GM15510 (cell line): Measurements from ENCODE around the gene C9orf78.

Experiments used
- POLR2A ChIP-seq: IDR thresholded peaks from 3 replicates; pipeline ENCODE4 v1.6.1; 2011; ENCODE audit warnings: borderline replicate concordance; ENCODE audit not compliant: insufficient read length; ENCODE audit errors: extremely low read depth

Gene C9orf78, protein sequence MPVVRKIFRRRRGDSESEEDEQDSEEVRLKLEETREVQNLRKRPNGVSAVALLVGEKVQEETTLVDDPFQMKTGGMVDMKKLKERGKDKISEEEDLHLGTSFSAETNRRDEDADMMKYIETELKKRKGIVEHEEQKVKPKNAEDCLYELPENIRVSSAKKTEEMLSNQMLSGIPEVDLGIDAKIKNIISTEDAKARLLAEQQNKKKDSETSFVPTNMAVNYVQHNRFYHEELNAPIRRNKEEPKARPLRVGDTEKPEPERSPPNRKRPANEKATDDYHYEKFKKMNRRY

DNA sequence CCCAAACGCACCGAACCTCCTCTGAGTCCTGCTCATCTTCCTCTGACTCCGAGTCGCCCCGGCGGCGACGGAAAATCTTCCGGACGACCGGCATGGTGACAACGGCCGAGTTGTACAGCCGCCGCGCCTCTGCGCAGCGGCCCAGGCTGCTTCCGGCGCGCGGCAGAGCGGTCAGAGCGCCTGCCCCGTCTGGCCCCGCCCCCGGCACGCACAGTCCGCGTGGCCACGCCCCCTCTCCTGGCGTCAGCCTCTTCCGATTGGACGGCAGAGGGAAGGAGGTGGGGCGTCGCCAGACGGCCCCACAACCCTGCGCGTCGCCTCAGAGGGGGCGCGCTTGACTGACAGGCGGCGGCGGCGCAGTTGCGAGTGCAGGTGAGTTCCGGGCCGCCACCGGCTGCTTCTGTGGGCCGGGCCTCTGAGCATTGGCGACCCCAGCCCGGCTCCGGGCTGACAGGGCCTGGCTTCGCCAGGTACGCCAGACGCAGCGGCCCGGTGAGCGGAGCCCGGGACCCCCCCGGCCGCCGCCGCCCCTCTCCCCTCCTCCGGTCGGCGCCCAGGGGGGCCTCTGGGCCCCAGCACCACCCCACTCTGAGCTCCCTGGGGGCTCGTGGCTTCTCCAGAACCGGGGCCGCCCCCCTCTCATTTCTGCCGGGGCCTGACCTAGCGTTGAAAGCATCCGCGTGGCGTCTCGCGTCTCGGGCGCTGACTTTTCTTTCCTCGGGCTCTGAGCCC is at the start of gene C9orf78, which contains the start of gene USP20:
Gene C9orf78 (minus strand): TSS at position 148 of the 732 bp plus-strand sequence. CDS start 54 bp downstream, at position 94.
Gene USP20 (plus strand): TSS at position 331 of the 732 bp plus-strand sequence. CDS start 17,098 bp downstream, outside the sequence.
- peak; percentile 96 for TF ChIP-seq POLR2A

DNA sequence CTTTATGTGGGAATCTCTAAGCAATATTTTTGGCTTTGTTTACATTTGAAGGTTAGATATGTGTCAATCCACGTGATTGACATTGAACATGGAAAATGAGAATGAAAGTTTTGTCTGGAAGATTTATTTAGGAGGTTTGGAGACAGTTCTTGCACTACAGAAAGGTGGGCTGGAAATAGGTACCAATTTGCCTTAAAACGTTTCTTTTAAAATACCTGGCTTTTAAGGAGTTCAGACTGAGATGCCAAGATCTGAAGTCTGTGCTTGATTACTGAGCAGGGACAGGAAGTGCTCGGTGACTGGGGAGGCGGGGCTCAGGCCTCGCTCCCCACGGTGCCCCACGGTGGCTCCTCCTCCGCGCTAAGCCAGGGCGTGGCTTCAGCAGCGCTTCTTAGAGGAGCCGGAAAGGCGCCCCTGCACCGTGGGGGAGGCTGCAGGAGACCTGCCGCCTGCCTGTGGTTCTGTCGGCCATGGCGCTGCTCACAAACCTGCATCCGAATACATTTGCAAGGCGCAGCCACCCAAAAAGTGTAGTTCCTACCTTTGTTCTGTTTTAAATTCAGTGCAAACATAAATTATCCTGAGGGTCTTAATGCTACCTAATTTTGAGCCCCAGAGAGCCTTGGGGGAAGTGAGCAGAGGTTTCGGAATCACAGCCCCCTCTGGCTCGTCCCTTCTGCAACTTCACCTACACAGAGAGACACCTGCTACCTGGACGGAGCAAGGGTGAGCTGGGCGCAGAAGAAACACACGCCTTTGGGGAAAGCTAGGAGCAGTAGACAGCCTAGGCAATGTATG is 49.3 kb upstream of the C9orf78 start:
- peak; percentile 83 for TF ChIP-seq POLR2A

DNA sequence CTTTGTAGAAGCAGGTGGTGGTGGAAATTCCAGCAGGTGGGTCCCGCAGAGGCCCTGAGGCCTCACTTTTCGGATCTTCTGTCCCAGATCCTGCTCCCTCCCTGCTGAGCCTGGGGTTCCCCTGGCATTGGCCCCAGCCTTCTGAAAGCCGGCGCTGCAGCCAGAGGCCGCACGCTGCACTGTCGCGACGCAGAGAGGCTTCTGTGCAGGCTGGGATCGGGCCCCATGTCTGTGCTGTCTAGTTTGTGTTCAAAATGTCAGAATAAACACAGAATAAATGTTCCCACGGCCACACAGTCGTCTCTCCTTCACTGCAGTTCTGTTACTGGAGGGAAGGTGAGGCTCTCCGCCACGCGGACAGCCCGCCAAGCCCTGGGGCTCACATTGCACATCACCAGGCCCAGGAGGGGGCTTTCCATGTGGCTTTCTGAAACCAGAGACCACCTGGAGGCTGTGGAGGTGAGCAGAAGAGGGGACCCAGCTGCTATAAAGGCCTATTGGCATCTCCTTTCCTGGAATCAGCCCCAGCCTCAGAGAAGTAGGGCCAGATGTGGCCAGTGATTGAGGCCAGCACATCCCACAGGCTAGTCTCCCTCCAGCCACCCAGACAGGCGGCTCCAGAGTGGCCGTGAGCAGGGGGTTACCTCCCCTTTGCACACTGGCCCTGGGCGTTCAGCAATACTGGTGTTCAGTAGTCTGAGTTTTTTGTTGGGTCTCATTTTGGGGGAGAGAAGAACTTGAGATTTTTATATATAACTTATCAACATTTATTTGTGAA is 46.7 kb upstream of the C9orf78 start:
- no peak for TF ChIP-seq POLR2A

DNA sequence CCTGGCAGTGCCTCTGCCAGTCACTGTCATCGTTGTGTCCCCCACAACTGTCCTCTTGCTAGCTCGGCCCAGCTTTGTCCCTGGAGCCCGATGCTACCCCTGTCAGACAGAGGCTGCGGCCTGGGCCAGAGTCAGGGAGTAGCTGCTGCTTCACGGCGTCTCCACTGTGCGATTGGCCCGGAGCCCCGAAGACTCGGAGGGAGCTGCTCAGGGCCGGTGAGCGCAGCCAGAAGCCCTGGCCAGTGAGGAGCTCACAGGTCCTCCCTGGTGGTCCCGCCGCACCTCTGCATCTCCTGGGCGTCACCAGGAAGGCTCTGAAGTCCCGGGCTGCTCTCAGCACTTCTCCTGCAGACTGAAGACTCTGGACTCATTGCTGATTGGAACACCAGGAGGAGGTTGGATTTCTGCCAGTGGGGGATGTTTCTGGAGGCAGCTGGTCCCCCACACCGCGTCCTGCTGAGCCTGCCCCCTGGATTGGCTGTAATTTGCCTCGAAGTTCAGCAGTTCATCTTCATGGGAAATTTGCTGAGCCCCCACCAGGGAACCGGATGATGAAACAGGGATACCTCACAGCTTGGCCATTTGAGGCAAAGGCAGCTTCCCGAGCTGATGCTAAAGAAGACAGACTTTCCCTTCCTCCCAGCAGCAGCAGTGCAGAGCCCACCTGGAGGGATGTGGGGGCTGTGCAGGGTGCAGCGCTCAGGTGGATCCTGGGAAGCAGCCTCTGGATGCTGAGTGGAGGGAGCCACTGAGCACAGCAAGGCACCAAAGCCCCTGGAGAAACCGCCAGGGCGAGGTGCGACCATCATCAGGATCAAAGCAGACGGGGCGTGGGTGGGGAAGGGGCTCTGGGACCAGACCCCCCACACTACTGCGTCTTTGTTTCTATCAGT is 45.8 kb upstream of the C9orf78 start:
- TF ChIP-seq POLR2A, result no peak

DNA sequence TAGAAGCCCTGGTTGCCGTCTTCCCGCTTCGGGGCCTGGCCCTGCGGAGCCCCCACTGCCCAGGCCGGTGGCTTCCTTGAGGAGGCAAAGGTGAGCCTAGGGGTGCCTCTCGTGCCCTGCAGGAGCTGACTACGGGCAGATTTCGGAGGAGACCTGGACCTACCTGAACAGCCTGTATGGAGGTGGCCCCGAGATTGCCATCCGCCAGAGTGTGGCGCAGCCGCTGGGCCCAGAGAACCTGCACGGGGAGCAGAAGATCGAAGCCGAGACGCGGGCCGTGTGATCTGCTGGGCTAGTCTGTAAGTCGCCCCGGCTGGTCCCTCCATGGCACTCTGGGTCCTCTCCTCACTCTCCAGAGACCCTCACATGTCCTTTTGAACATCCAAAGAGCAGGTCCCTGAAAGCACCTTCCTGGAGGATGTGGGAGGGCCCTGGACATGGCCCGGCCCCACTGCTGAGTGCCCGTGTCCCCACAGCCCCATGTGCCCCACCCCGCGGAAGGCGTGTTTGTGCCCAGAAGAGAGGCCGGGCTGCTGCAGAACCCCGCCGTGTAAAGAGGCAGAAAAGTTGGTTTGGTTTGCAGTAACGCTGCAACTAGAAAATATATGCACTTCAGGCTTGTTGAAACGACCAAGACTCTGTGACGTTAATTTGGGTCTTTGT is 45.0 kb upstream of the C9orf78 start:
- no peak for TF ChIP-seq POLR2A

DNA sequence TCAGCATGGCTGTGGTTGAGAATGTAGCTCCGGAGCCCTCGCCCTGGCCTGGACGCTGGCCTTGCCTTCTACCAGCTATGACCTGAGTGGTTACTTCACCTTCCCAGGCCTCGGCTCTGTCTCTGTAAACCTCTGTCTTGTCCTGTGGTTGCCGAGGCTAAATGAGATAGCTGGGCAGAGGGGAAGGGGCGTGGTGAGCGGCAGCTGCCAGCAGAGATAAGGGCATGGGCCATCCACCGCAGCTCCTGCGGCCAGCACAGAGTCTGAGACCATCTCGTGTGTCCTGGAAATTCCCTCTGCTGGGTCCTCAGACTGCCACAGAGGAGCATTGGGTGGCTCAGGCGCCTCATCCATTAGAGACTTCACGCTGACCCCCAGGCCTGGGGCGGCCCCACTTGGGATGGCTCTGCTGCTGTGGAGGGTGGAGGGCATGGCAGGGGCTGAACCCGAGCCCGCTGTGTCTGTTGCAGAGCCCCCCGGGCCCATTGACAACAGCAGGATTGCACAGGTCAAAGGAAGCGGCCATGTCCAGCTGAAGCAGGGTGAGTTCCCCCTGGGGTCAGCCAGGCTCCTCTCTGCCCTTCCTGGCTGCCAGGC is 44.1 kb upstream of the C9orf78 start:
- TF ChIP-seq POLR2A, result no peak

DNA sequence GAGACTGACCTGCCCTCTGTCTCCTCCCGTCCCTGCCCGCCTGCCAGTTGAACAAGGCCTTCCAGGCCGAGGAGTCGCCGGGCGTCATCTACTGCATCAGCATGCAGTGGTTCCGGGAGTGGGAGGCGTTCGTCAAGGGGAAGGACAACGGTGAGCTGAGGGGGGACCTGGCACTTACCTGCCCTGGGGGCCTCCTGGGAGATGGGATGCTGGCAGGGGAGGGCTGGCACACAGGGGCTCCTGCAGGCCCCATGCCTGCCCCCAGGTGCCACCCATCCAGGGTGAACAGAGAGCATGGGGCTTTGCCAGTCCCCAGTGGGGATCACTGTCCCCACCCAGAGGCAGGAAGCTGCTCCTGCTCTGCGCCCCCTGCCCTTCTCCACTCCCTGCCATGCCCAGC is 43.2 kb upstream of the C9orf78 start:
- no peak for TF ChIP-seq POLR2A

DNA sequence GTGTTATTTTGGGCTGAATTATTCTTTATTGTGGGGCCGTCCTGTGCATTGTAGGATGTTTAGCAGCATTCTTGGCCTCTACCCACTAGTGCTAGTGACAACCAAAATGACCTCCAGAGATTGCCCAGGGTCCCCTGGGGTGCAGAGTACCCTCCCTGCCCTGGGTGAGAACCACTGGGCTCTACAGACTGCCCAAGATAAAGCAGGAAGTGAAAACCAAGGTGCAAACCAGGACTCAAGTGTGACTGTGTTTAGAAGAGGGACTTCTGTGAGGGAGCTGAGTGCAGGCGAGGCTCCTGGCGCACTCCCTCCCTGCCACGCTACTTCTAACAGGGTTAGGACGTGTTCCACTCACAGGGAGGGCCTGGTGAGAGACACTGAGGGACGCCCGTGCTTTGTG is 41.7 kb upstream of the C9orf78 start:
- no peak for TF ChIP-seq POLR2A

DNA sequence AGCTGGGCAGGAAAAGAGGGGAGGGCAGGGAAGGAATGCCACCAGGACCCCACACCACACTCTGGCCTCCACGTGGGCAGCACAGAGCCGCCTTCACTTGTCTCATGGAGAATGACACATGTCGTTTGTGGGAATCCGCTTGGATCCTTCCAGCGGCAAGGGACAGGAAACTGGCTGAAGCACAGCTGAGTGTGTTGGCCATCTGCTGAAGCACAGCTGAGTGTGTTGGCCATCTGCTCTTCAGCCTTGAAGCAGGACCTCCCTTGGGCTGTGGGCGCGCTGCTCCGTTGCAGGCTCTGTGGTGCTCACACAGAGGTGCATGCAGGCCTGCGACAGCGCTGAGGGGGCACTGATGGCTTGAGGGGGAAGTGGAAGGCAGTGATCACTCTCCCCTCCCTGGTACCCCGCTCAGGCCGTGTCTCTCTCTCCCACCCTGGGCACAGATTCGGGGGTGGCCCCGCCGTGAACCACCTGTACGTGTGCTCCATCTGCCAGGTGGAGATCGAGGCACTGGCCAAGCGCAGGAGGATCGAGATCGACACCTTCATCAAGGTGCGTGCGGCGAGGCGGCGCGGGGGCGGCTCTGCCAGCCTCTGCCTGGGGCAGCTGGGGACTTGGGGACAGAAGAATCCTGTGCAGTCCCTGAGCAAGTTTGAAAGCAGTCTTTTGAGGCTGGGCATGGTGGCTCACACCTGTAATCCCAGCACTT is 40.8 kb upstream of the C9orf78 start:
- TF ChIP-seq POLR2A, result no peak

DNA sequence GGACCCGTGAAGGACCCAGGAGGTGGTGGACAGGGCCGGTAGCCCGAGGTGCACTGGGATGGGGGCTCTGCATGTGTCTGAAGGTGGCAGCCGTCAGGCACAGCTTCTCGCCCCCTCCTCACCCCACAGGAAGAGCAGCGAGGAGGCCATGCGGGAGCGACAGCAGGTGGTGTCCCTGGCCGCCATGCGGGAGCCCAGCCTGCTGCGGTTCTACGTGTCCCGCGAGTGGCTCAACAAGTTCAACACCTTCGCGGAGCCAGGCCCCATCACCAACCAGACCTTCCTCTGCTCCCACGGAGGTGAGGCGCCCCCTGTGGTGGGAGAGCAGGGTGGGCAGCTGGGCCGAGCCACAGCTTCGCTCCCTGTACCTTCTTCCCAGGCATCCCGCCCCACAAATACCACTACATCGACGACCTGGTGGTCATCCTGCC is 40.1 kb upstream of the C9orf78 start:
- TF ChIP-seq POLR2A, result no peak

DNA sequence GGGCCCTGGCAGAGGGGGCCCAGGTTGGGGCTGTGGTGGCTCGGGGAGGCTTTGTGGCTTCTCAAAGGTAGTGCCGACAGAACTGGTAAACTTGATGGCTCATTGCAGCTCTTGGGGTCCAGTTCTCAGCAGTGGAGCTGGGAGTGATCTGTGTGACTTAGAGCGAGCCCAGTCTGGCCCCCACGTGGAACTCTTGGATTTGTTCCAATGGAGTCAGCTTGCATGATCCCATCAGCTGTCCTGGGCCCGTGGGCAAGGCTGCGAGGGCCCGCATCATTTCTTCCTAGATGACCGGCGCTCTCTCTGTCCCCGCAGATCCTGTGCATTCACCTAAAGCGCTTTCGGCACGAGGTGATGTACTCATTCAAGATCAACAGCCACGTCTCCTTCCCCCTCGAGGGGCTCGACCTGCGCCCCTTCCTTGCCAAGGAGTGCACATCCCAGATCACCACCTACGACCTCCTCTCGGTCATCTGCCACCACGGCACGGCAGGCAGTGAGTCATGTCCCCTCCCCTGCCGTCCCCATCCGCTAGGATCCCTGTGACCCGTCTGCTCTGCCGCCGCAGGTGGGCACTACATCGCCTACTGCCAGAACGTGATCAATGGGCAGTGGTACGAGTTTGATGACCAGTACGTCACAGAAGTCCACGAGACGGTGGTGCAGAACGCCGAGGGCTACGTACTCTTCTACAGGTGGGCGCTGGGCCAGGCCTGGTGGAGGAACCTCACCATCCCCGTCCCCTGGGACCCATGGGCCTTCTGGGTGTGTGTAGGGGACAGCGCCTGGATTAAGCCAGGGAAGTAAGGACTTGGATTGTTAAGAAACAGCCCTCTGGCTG is 39.4 kb upstream of the C9orf78 start:
- TF ChIP-seq POLR2A, result no peak
